ENCODE data around the gene SLC35B1.
A peak's percentile ranks its signal among the peaks of the same experiment; 100 is the strongest.

Gene SLC35B1

GRCh38 chr17:49691086-49691676 is 16.6 kb downstream of the SLC35B1 start:
- Histone ChIP-seq H3K27ac (ENCODE audit: poor library complexity, severe bottlenecking) (no peak overlapping the region), H3K27me3 (ENCODE audit: insufficient read depth, poor library complexity, severe bottlenecking) (no peaks in the 10 kb centered on the region), H3K4me3 (ENCODE audit: severe bottlenecking) (no peak overlapping the region), H3K9me3 (ENCODE audit: severe bottlenecking) (no peaks in the 10 kb centered on the region), H3K4me1 (ENCODE audit: insufficient read depth, poor library complexity, severe bottlenecking) (peaks cover 6% of the 10 kb centered on the region), H3K36me3 (ENCODE audit: low read depth) (no peaks in the 10 kb centered on the region)
- ATAC-seq (ENCODE audit: low read depth) (no peak), DNase-seq (ENCODE audit: low spot score) (no peak)
- no peak for TF ChIP-seq CTCF (IDR thresholded peaks at IDR 0.05; ENCODE audit: poor library complexity, severe bottlenecking)

- peaks cover 6% of the 10 kb centered on the region for H3K4me1 ChIP-seq (ENCODE audit: insufficient read depth, poor library complexity, severe bottlenecking)
- H3K36me3 ChIP-seq (ENCODE audit: low read depth) = no peaks in the 10 kb centered on the region
- TF ChIP-seq CTCF (IDR thresholded peaks at IDR 0.05; ENCODE audit: poor library complexity, severe bottlenecking) = no peak
- ATAC-seq (ENCODE audit: low read depth) = no peak
- H3K27me3 ChIP-seq (ENCODE audit: insufficient read depth, poor library complexity, severe bottlenecking) = no peaks in the 10 kb centered on the region
- H3K4me3 ChIP-seq (ENCODE audit: severe bottlenecking) = no peak overlapping the region
- no peaks in the 10 kb centered on the region for H3K9me3 ChIP-seq (ENCODE audit: severe bottlenecking)
- no peak overlapping the region for H3K27ac ChIP-seq (ENCODE audit: poor library complexity, severe bottlenecking)
- DNase-seq (ENCODE audit: low spot score) = no peak
Measured at GRCh38 chr17:49690256-49690655, 17.5 kb downstream of the SLC35B1 start.

- no peaks in the 10 kb centered on the region for H3K27me3 ChIP-seq (ENCODE audit: insufficient read depth, poor library complexity, severe bottlenecking)
- TF ChIP-seq CTCF (IDR thresholded peaks at IDR 0.05; ENCODE audit: poor library complexity, severe bottlenecking) = no peak
- H3K36me3 ChIP-seq (ENCODE audit: low read depth) = no peaks in the 10 kb centered on the region
- no peak overlapping the region for H3K4me3 ChIP-seq (ENCODE audit: severe bottlenecking)
- no peaks in the 10 kb centered on the region for H3K9me3 ChIP-seq (ENCODE audit: severe bottlenecking)
- DNase-seq (ENCODE audit: low spot score) = no peak
- peaks cover 6% of the 10 kb centered on the region for H3K4me1 ChIP-seq (ENCODE audit: insufficient read depth, poor library complexity, severe bottlenecking)
- no peak for ATAC-seq (ENCODE audit: low read depth)
- H3K27ac ChIP-seq (ENCODE audit: poor library complexity, severe bottlenecking) = no peak overlapping the region
Measured at GRCh38 chr17:49688848-49689247, 18.9 kb downstream of the SLC35B1 start.

- no peak for TF ChIP-seq CTCF (IDR thresholded peaks at IDR 0.05; ENCODE audit: poor library complexity, severe bottlenecking)
- Histone ChIP-seq H3K9me3 (ENCODE audit: severe bottlenecking) (no peaks in the 10 kb centered on the region), H3K27ac (ENCODE audit: poor library complexity, severe bottlenecking) (peak overlapping the region; percentile 11), H3K4me1 (ENCODE audit: insufficient read depth, poor library complexity, severe bottlenecking) (peaks cover 6% of the 10 kb centered on the region), H3K4me3 (ENCODE audit: severe bottlenecking) (no peak overlapping the region), H3K36me3 (ENCODE audit: low read depth) (no peaks in the 10 kb centered on the region), H3K27me3 (ENCODE audit: insufficient read depth, poor library complexity, severe bottlenecking) (no peaks in the 10 kb centered on the region)
- DNase-seq (ENCODE audit: low spot score) = no peak
- peak; percentile 45; the same call in 1 of the 3 replicates for ATAC-seq (ENCODE audit: low read depth)
Measured at GRCh38 chr17:49687878-49688491, 19.8 kb downstream of the SLC35B1 start.

Data from RWPE2 (cell line).